ENCODE data around the gene RCOR1. TPM values are rescaled to one million over a fixed set of nuclear protein-coding genes. Genes with fewer than 3 reads are reported as not detected.
A peak's percentile ranks its signal among the peaks of the same experiment; 100 is the strongest.
"Not testable (repeated sequence)": the region's sequence is repeated elsewhere in the genome, so short reads cannot be mapped to it uniquely, and the experiment has no call there.

RCOR1 gene
- 8.1 and 9.2 TPM in 2 replicates for total RNA-seq

DNA sequence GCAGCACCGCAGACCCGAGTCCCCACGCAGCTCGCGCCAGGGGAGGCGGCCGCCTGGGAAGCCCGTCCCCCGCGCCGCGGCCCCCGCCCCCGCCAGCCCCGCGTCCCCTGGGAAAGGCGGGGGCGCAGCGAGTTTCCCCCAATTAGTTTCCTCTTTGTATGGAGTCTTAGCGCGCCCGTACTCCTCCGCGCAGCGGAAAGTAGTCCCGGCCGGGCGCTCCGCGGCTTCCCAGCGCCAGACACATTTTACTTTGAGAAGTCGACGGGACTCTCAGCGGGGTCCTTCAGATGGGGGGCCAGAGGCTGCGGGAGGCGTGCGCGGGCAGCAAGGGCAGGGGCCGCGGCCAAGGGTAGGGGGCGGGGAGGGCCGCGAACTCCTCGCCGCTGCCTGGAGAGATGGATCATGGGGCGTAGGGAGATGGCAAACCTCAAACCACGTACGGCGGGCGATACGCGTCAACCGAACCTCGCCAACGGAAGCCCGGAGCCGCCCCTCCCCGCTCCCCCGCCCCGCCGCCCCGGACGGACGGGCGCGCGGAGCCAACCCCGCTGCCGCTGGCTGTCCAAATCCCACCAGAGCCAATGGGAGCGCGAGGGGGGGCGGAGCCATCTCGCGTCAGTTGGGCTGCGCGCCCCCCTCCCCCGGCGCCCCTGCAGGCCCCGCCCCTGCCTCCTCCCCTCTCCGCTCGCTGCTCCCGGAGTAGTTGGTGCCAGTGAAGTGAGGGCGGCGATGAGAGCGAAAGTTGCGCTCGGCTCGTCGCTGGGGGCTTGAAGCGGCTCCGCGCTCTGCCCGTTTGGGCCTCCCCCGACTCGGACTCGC is at the start of gene RCOR1:
Gene RCOR1, plus strand, starts transcription at position 706 of the 819 bp plus-strand sequence. CDS start 238 bp downstream, outside the sequence.
- DNase-seq (ENCODE audit: low read depth): peak; percentile 65
- peak within 1 kb of the TSS; percentile 96 for H3K4me3 ChIP-seq (ENCODE audit: low read depth, low read length)
- TF ChIP-seq, protein P1, sequence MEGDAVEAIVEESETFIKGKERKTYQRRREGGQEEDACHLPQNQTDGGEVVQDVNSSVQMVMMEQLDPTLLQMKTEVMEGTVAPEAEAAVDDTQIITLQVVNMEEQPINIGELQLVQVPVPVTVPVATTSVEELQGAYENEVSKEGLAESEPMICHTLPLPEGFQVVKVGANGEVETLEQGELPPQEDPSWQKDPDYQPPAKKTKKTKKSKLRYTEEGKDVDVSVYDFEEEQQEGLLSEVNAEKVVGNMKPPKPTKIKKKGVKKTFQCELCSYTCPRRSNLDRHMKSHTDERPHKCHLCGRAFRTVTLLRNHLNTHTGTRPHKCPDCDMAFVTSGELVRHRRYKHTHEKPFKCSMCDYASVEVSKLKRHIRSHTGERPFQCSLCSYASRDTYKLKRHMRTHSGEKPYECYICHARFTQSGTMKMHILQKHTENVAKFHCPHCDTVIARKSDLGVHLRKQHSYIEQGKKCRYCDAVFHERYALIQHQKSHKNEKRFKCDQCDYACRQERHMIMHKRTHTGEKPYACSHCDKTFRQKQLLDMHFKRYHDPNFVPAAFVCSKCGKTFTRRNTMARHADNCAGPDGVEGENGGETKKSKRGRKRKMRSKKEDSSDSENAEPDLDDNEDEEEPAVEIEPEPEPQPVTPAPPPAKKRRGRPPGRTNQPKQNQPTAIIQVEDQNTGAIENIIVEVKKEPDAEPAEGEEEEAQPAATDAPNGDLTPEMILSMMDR (conservative IDR thresholded peaks at IDR 0.05; ENCODE audit: low read depth, low read length): no peak

DNA sequence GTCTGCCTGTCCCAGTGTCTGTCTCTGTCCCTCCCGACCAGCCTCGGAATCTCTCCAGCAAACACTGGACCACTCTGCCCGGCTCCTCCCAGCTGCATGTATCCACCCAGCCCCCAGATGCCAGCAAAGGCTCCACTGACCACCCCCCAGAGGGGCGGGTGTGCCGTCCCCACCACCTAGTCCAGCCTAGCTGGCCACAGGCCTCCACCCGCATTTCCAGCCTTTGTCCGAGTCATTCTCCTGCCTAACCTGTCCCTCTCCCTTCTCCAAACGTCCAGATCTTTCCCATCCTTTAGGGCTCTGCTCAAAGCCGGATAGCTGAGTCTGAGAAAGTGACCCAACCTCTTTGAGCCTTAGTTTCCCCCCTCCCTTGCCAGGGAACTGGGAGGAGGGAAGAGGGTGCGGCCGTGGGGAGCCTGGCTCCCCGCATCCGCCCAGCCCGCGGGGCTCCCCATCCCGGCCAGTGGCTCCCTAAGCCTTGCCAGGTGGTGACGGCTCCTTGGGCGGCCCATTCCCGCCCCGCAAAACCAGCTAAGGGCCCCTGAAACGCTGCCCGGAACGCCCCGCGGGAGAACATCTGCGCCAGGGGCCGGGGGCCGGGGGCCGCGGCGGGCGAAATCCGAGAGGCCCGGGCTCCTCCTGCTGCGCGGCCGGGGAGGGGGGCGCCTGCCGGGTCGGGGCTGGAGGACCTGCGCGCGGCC is 48.3 kb upstream of the RCOR1 start:
- no peak for DNase-seq (ENCODE audit: low read depth)
- TF ChIP-seq, protein P1 (conservative IDR thresholded peaks at IDR 0.05; ENCODE audit: low read depth, low read length): no peak
- H3K4me3 ChIP-seq (ENCODE audit: low read depth, low read length): no peak overlapping the region

DNA sequence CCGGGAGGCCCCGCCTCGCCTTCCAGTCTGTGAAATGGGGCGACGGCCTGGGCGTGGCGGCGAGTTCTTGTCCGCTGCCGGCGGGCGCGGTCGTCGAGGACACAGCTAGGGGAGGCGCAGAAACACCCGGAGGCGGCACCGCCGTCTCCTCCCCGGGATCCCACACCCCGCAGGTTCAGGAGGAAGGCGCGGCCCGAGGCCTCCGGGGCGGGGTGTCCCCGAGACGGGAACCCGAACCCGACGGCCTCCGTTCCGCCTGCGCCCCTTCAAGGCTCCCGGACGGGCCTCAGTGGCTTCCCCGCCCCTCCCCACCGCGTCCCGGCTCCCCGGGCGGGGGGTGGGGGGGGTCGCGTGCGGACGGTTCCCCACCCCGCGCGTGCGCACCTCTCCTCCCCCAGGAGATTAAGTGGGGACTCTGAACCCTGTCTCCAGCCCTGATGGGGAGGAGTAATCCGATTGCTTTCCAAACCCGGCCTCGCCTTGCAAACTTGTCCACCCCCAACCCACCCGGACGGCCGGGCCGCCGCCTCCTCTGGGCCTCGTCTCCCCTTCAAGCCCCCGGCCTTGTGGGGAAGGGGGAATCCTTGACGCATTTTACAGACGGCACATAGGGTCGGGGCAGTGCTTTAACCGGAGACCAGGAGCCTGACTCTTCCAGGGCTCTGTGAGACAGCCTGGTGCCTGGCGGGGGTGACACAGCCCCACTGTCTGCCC is 47.5 kb upstream of the RCOR1 start:
- H3K4me3 ChIP-seq (ENCODE audit: low read depth, low read length): no peak overlapping the region
- TF ChIP-seq, protein P1 (conservative IDR thresholded peaks at IDR 0.05; ENCODE audit: low read depth, low read length): no peak
- no peak for DNase-seq (ENCODE audit: low read depth)

DNA sequence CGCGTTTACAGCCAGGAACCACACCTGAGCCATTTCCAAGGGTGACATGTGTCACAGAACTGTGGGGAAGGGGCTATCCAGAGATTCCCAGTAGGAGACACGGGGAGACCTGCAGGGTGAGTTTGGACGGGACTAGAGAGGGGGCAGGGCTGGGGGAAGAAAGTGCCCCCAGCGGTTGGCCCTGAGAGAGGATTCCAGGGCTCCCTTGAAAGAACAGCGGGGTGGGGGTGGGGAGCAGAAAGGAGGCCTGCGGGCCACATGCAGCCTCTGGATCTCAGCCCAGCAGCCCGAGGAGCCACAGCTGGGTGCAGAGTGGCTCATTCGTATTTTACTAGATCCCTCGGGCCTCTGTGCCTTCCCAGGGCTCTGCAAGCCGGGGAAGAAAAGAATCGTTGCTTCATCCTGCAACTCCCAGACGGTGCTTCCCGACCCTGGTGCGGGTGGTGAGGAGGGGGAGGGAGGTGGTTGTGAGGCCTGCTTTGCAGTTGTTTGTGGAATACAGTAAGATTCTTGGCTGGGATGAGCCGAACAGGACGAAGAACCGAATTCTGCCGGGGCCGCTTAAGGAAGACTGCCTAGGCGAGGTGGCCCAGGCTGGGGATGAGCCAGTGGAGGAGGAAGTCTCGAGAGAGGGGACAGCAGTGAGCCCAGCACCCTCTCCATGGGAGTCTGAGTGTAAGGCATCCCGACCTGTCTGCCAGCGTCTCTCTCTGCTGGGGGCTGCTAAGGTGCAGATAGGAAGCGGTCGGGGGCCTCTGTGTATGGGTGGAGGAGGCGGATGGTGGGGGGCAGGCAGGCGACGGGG is 46.8 kb upstream of the RCOR1 start:
- no peak for DNase-seq (ENCODE audit: low read depth)
- TF ChIP-seq, protein P1 (conservative IDR thresholded peaks at IDR 0.05; ENCODE audit: low read depth, low read length): no peak
- no peak overlapping the region for H3K4me3 ChIP-seq (ENCODE audit: low read depth, low read length)

DNA sequence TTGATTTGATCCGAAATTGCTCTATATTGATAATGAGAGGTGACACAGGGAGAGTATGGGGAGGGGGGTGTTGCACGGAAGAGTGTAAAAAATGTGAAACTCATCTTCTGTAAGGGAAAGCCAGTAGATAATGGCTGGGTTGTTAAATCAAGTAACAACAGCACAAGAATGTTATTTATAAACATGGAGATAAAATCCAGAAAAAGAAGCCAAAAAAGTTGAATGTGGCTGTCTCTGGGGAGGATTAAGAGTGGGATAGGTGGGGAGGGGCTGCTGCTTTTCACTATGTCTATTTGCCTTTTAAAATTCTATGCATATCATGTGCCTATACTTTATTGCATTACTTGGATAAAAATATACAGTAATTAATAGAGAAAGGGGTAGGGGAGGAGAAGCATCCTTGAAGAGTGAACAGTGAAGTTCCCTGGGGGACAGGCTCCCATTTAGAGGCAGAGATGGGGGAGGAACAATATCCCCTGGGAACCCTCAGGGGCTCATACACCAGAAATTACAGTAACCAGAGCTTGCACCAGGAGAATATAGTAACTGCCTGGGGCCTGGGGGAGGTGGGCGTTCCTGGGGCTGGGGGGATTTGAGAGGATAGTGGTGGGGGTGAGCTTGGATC is 43.7 kb upstream of the RCOR1 start:
- TF ChIP-seq, protein P1 (conservative IDR thresholded peaks at IDR 0.05; ENCODE audit: low read depth, low read length): no peak
- no peak overlapping the region for H3K4me3 ChIP-seq (ENCODE audit: low read depth, low read length)
- DNase-seq (ENCODE audit: low read depth): no peak

DNA sequence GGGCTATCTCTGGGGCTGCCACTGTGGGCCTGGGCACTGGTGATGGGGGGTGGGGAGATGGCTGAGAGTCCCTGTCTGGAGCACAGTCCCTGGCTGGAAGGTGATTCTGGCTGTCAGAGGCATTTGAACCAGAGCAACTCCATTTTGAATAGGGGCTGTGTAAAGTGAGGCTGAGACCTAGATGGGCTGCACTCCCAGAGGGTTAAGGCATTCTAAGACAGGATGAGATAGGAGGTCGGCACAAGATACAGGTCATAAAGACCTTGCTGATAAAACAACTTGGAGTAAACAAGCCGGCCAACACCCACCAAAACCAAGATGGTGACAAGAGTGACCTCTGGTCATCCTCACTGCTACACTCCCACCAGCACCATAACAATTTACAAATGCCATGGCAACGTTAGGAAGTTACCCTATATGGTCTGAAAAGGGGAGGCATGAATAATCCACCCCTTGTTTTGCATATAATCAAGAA is 41.5 kb upstream of the RCOR1 start:
- DNase-seq (ENCODE audit: low read depth); H3K4me3 ChIP-seq (ENCODE audit: low read depth, low read length): not testable (repeated sequence)

Measured in epithelial cell of proximal tubule (primary cell).